ENCODE data around the gene SLC35B4.

DNA sequence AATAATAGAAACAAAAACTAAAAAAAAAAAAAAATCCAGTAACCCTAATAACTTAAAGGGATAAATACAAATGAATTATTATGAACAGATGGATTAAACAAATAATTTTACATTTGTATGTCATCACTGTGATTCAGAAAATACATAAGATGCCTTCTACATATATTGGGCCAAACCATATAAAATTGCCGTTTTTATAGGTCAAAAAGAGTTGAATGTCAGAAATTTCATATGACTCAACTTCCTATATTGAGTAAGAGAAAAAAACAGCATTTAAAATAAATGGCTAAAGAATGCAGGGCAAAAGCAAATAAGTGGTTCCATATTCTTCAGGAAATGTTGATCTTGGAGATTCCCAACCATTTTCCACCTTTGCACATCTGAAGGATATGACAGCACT is 9.4 kb downstream of the SLC35B4 start:
- TF ChIP-seq EZH2phosphoT487 (IDR thresholded peaks at IDR 0.05; ENCODE audit: insufficient read depth, low read depth): no peak
- TF ChIP-seq EZH2 (IDR thresholded peaks at IDR 0.05; ENCODE audit: insufficient read depth, poor library complexity, severe bottlenecking): no peak

Measured in GM23248 (cell line).